Measurements from ENCODE around the gene FAM25G.

FAM25G gene

GRCh38 chr10:47454008-47454779, 37.3 kb downstream of the FAM25G start:
- no peak for TF ChIP-seq POLR2A (IDR thresholded peaks at IDR 0.05; ENCODE audit: low read depth, low read length)
- TF ChIP-seq TAF1 (IDR thresholded peaks at IDR 0.05; ENCODE audit: borderline replicate concordance, low read depth, low read length), result no peak
- TF ChIP-seq POLR2AphosphoS5 (IDR thresholded peaks at IDR 0.05; ENCODE audit: low read depth, low read length), result no peak
- no peak for DNase-seq (ENCODE audit: insufficient read length)
- no peak for FAIRE-seq

- no peak for TF ChIP-seq POLR2AphosphoS5 (IDR thresholded peaks at IDR 0.05; ENCODE audit: low read depth, low read length)
- no peak for TF ChIP-seq POLR2A (IDR thresholded peaks at IDR 0.05; ENCODE audit: low read depth, low read length)
- no peak for TF ChIP-seq TAF1 (IDR thresholded peaks at IDR 0.05; ENCODE audit: borderline replicate concordance, low read depth, low read length)
- no peak for DNase-seq (ENCODE audit: insufficient read length)
- no peak for FAIRE-seq
Observed at GRCh38 chr10:47453141-47454007, 38.1 kb downstream of the FAM25G start.

- DNase-seq (ENCODE audit: insufficient read length) (no peak), FAIRE-seq (no peak)
- no peak for TF ChIP-seq POLR2AphosphoS5 (IDR thresholded peaks at IDR 0.05; ENCODE audit: low read depth, low read length)
- no peak for TF ChIP-seq POLR2A (IDR thresholded peaks at IDR 0.05; ENCODE audit: low read depth, low read length)
- TF ChIP-seq TAF1 (IDR thresholded peaks at IDR 0.05; ENCODE audit: borderline replicate concordance, low read depth, low read length), result no peak
Observed at GRCh38 chr10:47452495-47453140, 38.9 kb downstream of the FAM25G start.

GRCh38 chr10:47451998-47452494, 39.5 kb downstream of the FAM25G start:
- DNase-seq (ENCODE audit: insufficient read length), result no peak
- TF ChIP-seq TAF1 (IDR thresholded peaks at IDR 0.05; ENCODE audit: borderline replicate concordance, low read depth, low read length), result no peak

GRCh38 chr10:47451273-47451997, 40.1 kb downstream of the FAM25G start:
- FAIRE-seq, result no peak

More at GRCh38 chr10:47451998-47452494, 39.5 kb downstream of the FAM25G start:
- FAIRE-seq, result no peak

GRCh38 chr10:47450442-47450841, 41.1 kb downstream of the FAM25G start:
- DNase-seq (ENCODE audit: insufficient read length), result no peak
- TF ChIP-seq POLR2A (IDR thresholded peaks at IDR 0.05; ENCODE audit: low read depth, low read length), result no peak
- no peak for TF ChIP-seq POLR2AphosphoS5 (IDR thresholded peaks at IDR 0.05; ENCODE audit: low read depth, low read length)
- TF ChIP-seq TAF1 (IDR thresholded peaks at IDR 0.05; ENCODE audit: borderline replicate concordance, low read depth, low read length), result no peak
- no peak for FAIRE-seq

More at GRCh38 chr10:47451273-47451997, 40.1 kb downstream of the FAM25G start:
- no peak for TF ChIP-seq POLR2A (IDR thresholded peaks at IDR 0.05; ENCODE audit: low read depth, low read length)
- TF ChIP-seq TAF1 (IDR thresholded peaks at IDR 0.05; ENCODE audit: borderline replicate concordance, low read depth, low read length), result no peak
- TF ChIP-seq POLR2AphosphoS5 (IDR thresholded peaks at IDR 0.05; ENCODE audit: low read depth, low read length), result no peak
- no peak for DNase-seq (ENCODE audit: insufficient read length)

GRCh38 chr10:47449979-47450378, 41.5 kb downstream of the FAM25G start:
- FAIRE-seq, result no peak
- TF ChIP-seq TAF1 (IDR thresholded peaks at IDR 0.05; ENCODE audit: borderline replicate concordance, low read depth, low read length) (no peak), POLR2A (IDR thresholded peaks at IDR 0.05; ENCODE audit: low read depth, low read length) (no peak)
- no peak for DNase-seq (ENCODE audit: insufficient read length)

GRCh38 chr10:47449102-47449978, 42.2 kb downstream of the FAM25G start:
- FAIRE-seq (no peak), DNase-seq (ENCODE audit: insufficient read length) (no peak)
- TF ChIP-seq POLR2A (IDR thresholded peaks at IDR 0.05; ENCODE audit: low read depth, low read length) (no peak), TAF1 (IDR thresholded peaks at IDR 0.05; ENCODE audit: borderline replicate concordance, low read depth, low read length) (no peak), POLR2AphosphoS5 (IDR thresholded peaks at IDR 0.05; ENCODE audit: low read depth, low read length) (no peak)

- no peak for DNase-seq (ENCODE audit: insufficient read length)
- no peak for FAIRE-seq
- TF ChIP-seq POLR2AphosphoS5 (IDR thresholded peaks at IDR 0.05; ENCODE audit: low read depth, low read length) (no peak), POLR2A (IDR thresholded peaks at IDR 0.05; ENCODE audit: low read depth, low read length) (no peak), TAF1 (IDR thresholded peaks at IDR 0.05; ENCODE audit: borderline replicate concordance, low read depth, low read length) (no peak)
Observed at GRCh38 chr10:47447705-47448104, 43.8 kb downstream of the FAM25G start.

- FAIRE-seq, result no peak
Observed at GRCh38 chr10:47447209-47447608, 44.3 kb downstream of the FAM25G start.

More at GRCh38 chr10:47447209-47447608, 44.3 kb downstream of the FAM25G start:
- TF ChIP-seq POLR2A (IDR thresholded peaks at IDR 0.05; ENCODE audit: low read depth, low read length) (no peak), TAF1 (IDR thresholded peaks at IDR 0.05; ENCODE audit: borderline replicate concordance, low read depth, low read length) (no peak), POLR2AphosphoS5 (IDR thresholded peaks at IDR 0.05; ENCODE audit: low read depth, low read length) (no peak)
- DNase-seq (ENCODE audit: insufficient read length), result no peak
